ENCODE data around the gene WSCD1. TPM values are rescaled to one million over a fixed set of nuclear protein-coding genes. Genes with fewer than 3 reads are reported as not detected.

Gene WSCD1
- total RNA-seq, 1 donor: 0.18 TPM

- no peak for DNase-seq (ENCODE audit: low read depth)
- no peak for TF ChIP-seq CTCF (IDR thresholded peaks at IDR 0.05; ENCODE audit: insufficient read depth, low read length)
- H3K4me3 ChIP-seq (ENCODE audit: low read depth, low read length): no peak overlapping the region
Measured at GRCh38 chr17:6045621-6046357, 24.4 kb upstream of the WSCD1 start.

GRCh38 chr17:6046431-6046830 is 23.7 kb upstream of the WSCD1 start:
- TF ChIP-seq CTCF (IDR thresholded peaks at IDR 0.05; ENCODE audit: insufficient read depth, low read length): no peak
- H3K4me3 ChIP-seq (ENCODE audit: low read depth, low read length): no peak overlapping the region
- no peak for DNase-seq (ENCODE audit: low read depth)

GRCh38 chr17:6046931-6047330 is 23.2 kb upstream of the WSCD1 start:
- no peak for DNase-seq (ENCODE audit: low read depth)
- TF ChIP-seq CTCF (IDR thresholded peaks at IDR 0.05; ENCODE audit: insufficient read depth, low read length): no peak
- no peak overlapping the region for H3K4me3 ChIP-seq (ENCODE audit: low read depth, low read length)

GRCh38 chr17:6047966-6048365 is 22.2 kb upstream of the WSCD1 start:
- TF ChIP-seq CTCF (IDR thresholded peaks at IDR 0.05; ENCODE audit: insufficient read depth, low read length): no peak
- H3K4me3 ChIP-seq (ENCODE audit: low read depth, low read length): no peak overlapping the region
- DNase-seq (ENCODE audit: low read depth): no peak

GRCh38 chr17:6048486-6048885 is 21.7 kb upstream of the WSCD1 start:
- no peak for TF ChIP-seq CTCF (IDR thresholded peaks at IDR 0.05; ENCODE audit: insufficient read depth, low read length)
- DNase-seq (ENCODE audit: low read depth): no peak
- no peak overlapping the region for H3K4me3 ChIP-seq (ENCODE audit: low read depth, low read length)

GRCh38 chr17:6052926-6053325 is 17.3 kb upstream of the WSCD1 start:
- DNase-seq (ENCODE audit: low read depth): no peak
- no peak for TF ChIP-seq CTCF (IDR thresholded peaks at IDR 0.05; ENCODE audit: insufficient read depth, low read length)
- H3K4me3 ChIP-seq (ENCODE audit: low read depth, low read length): no peak overlapping the region

- H3K4me3 ChIP-seq (ENCODE audit: low read depth, low read length): no peak overlapping the region
- no peak for DNase-seq (ENCODE audit: low read depth)
- TF ChIP-seq CTCF (IDR thresholded peaks at IDR 0.05; ENCODE audit: insufficient read depth, low read length): no peak
Measured at GRCh38 chr17:6054372-6054771, 15.8 kb upstream of the WSCD1 start.
